Activated CD8-positive, alpha-beta memory T cell treated with anti-CD3 and anti-CD28 coated beads for 1 hour (primary cell): ENCODE measurements around the gene DGCR6.
"Not testable (repeated sequence)": the region's sequence is repeated elsewhere in the genome, so short reads cannot be mapped to it uniquely, and the experiment has no call there.

Source experiments
- DNase-seq, 2 donors: peaks; one replicate each; pipeline ENCODE4 v3.0.0-alpha.2; 2020; ENCODE audit warnings: low read depth in 1 of 2; ENCODE audit errors: extremely low read depth in 1 of 2

The DGCR6 gene

GRCh38 chr22:18905540-18906409 is at the start of gene DGCR6:
Gene DGCR6 (plus strand): TSS chr22:18906320. CDS start chr22:18906375, 55 bp downstream.
- DNase-seq = no peak

- DNase-seq = not testable (repeated sequence)
Measured at GRCh38 chr22:18859314-18859713, 46.8 kb upstream of the DGCR6 start.

GRCh38 chr22:18881260-18881659 is 24.9 kb upstream of the DGCR6 start:
- peak; percentile 43 to 59 for DNase-seq

GRCh38 chr22:18884465-18884864 is 21.7 kb upstream of the DGCR6 start:
- not testable (repeated sequence) for DNase-seq

- DNase-seq = no peak
Measured at GRCh38 chr22:18888115-18888514, 18.0 kb upstream of the DGCR6 start.

GRCh38 chr22:18890510-18891192 is 15.5 kb upstream of the DGCR6 start:
- DNase-seq = not testable (repeated sequence)

- not testable (repeated sequence) for DNase-seq
Measured at GRCh38 chr22:18893775-18894174, 12.3 kb upstream of the DGCR6 start.

- not testable (repeated sequence) for DNase-seq
Measured at GRCh38 chr22:18896037-18896657, 10.0 kb upstream of the DGCR6 start.

- not testable (repeated sequence) for DNase-seq
Measured at GRCh38 chr22:18906410-18906745, 258 bp downstream of the DGCR6 start.

- DNase-seq = no peak
Measured at GRCh38 chr22:18906896-18907295, 776 bp downstream of the DGCR6 start.

- DNase-seq = no peak
Measured at GRCh38 chr22:18909556-18909955, 3.4 kb downstream of the DGCR6 start.

- not testable (repeated sequence) for DNase-seq
Measured at GRCh38 chr22:18911535-18911934, 5.4 kb downstream of the DGCR6 start.

GRCh38 chr22:18912264-18912946 is 6.3 kb downstream of the DGCR6 start:
- DNase-seq = not testable (repeated sequence)

- DNase-seq = not testable (repeated sequence)
Measured at GRCh38 chr22:18914558-18914957, 8.4 kb downstream of the DGCR6 start.

GRCh38 chr22:18915550-18915949 is 9.4 kb downstream of the DGCR6 start:
- not testable (repeated sequence) for DNase-seq

GRCh38 chr22:18917818-18918217 is 11.7 kb downstream of the DGCR6 start:
- not testable (repeated sequence) for DNase-seq

GRCh38 chr22:18920257-18920902 is 14.3 kb downstream of the DGCR6 start:
- DNase-seq = not testable (repeated sequence)

- no peak for DNase-seq
Measured at GRCh38 chr22:18925368-18926064, 19.4 kb downstream of the DGCR6 start.

- no peak for DNase-seq
Measured at GRCh38 chr22:18927020-18927419, 20.9 kb downstream of the DGCR6 start.

- no peak for DNase-seq
Measured at GRCh38 chr22:18927573-18927972, 21.5 kb downstream of the DGCR6 start.
